Hepatocyte (in vitro differentiated cells): Measurements from ENCODE around the gene POU2AF1.

Experiments used
- CTCF ChIP-seq: fragments of 200-600 bp; sonication (generic); IDR thresholded peaks from 2 replicates; pipeline ENCODE4 v1.5.1; 2016; ENCODE audit warnings: antibody characterized with exemption, mild to moderate bottlenecking; ENCODE audit not compliant: poor library complexity
- EZH2 ChIP-seq: fragments of 200-600 bp; sonication (generic); IDR thresholded peaks from 2 replicates; pipeline ENCODE4 v1.6.1; 2016; ENCODE audit warnings: antibody characterized with exemption, mild to moderate bottlenecking, borderline replicate concordance
- EZH2phosphoT487 ChIP-seq: fragments of 200-600 bp; sonication (generic); IDR thresholded peaks from one replicate; pipeline ENCODE4 v1.6.1; 2018; ENCODE audit warnings: antibody characterized with exemption, mild to moderate bottlenecking, low read depth, moderate library complexity; ENCODE audit not compliant: unreplicated experiment, severe bottlenecking

GRCh38 chr11:111303461-111303860, 75.6 kb downstream of the POU2AF1 start:
- TF ChIP-seq CTCF: no peak
- no peak for TF ChIP-seq EZH2
- TF ChIP-seq EZH2phosphoT487: no peak
